Rectal smooth muscle tissue (tissue), 1 donor: ENCODE results near the gene RANBP3.
"Not testable (repeated sequence)": the region's sequence is repeated elsewhere in the genome, so short reads cannot be mapped to it uniquely, and the experiment has no call there.

Experiments used
- H3K27ac ChIP-seq: one replicate; pipeline ENCODE4 v1.7.0; 2013; ENCODE audit warnings: low read depth, low read length, inconsistent platforms
- H3K27me3 ChIP-seq: one replicate; pipeline ENCODE4 v1.7.0; 2013; ENCODE audit warnings: low read length; ENCODE audit not compliant: control insufficient read depth, insufficient read depth
- H3K36me3 ChIP-seq: one replicate; pipeline ENCODE4 v1.7.0; 2013; ENCODE audit warnings: low read length; ENCODE audit not compliant: control insufficient read depth, insufficient read depth
- H3K4me1 ChIP-seq: one replicate; pipeline ENCODE4 v1.7.0; 2013; ENCODE audit warnings: low read length; ENCODE audit not compliant: control insufficient read depth, insufficient read depth
- H3K4me3 ChIP-seq: one replicate; pipeline ENCODE4 v1.7.0; 2013; ENCODE audit warnings: low read length
- H3K9ac ChIP-seq: one replicate; pipeline ENCODE4 v1.7.0; 2013; ENCODE audit warnings: low read length

Gene RANBP3

GRCh38 chr19:5877427-5877826, 100.5 kb downstream of the RANBP3 start:
- no peak overlapping the region for H3K9ac ChIP-seq
- H3K4me1 ChIP-seq: peaks cover 12% of the 10 kb centered on the region
- no peaks in the 10 kb centered on the region for H3K36me3 ChIP-seq
- no peaks in the 10 kb centered on the region for H3K27me3 ChIP-seq
- H3K27ac ChIP-seq: no peak overlapping the region
- no peak overlapping the region for H3K4me3 ChIP-seq

- not testable (repeated sequence) for H3K36me3 ChIP-seq, H3K27me3 ChIP-seq
Measured at GRCh38 chr19:5874496-5874895, 103.4 kb downstream of the RANBP3 start.

GRCh38 chr19:5873617-5874199, 104.2 kb downstream of the RANBP3 start:
- Histone ChIP-seq H3K27ac (no peak overlapping the region), H3K9ac (no peak overlapping the region), H3K4me1 (no peaks in the 10 kb centered on the region), H3K36me3 (no peaks in the 10 kb centered on the region), H3K27me3 (no peaks in the 10 kb centered on the region), H3K4me3 (no peak overlapping the region)

More at GRCh38 chr19:5874496-5874895, 103.4 kb downstream of the RANBP3 start:
- H3K9ac ChIP-seq, H3K4me1 ChIP-seq, H3K4me3 ChIP-seq, H3K27ac ChIP-seq: not testable (repeated sequence)

- Histone ChIP-seq H3K27ac (no peak overlapping the region), H3K4me1 (no peaks in the 10 kb centered on the region), H3K4me3 (no peak overlapping the region), H3K36me3 (no peaks in the 10 kb centered on the region), H3K9ac (no peak overlapping the region), H3K27me3 (no peaks in the 10 kb centered on the region)
Measured at GRCh38 chr19:5870986-5871394, 107.0 kb downstream of the RANBP3 start.

- H3K36me3 ChIP-seq: no peaks in the 10 kb centered on the region
- H3K9ac ChIP-seq: no peak overlapping the region
- no peak overlapping the region for H3K27ac ChIP-seq
- no peaks in the 10 kb centered on the region for H3K4me1 ChIP-seq
- no peak overlapping the region for H3K4me3 ChIP-seq
- no peaks in the 10 kb centered on the region for H3K27me3 ChIP-seq
Measured at GRCh38 chr19:5867201-5868136, 110.5 kb downstream of the RANBP3 start.
